GM19397 (cell line): ENCODE results near the gene CA11.

Experiments used
- ATAC-seq: cut with Tn5 transposase; IDR thresholded peaks from one replicate; pipeline ENCODE4 v1.9.1; 2021; ENCODE audit warnings: mild to moderate bottlenecking, moderate library complexity; ENCODE audit not compliant: unreplicated experiment

Gene CA11

GRCh38 chr19:48615231-48616040, 30.6 kb downstream of the CA11 start:
- no peak for ATAC-seq

DNA sequence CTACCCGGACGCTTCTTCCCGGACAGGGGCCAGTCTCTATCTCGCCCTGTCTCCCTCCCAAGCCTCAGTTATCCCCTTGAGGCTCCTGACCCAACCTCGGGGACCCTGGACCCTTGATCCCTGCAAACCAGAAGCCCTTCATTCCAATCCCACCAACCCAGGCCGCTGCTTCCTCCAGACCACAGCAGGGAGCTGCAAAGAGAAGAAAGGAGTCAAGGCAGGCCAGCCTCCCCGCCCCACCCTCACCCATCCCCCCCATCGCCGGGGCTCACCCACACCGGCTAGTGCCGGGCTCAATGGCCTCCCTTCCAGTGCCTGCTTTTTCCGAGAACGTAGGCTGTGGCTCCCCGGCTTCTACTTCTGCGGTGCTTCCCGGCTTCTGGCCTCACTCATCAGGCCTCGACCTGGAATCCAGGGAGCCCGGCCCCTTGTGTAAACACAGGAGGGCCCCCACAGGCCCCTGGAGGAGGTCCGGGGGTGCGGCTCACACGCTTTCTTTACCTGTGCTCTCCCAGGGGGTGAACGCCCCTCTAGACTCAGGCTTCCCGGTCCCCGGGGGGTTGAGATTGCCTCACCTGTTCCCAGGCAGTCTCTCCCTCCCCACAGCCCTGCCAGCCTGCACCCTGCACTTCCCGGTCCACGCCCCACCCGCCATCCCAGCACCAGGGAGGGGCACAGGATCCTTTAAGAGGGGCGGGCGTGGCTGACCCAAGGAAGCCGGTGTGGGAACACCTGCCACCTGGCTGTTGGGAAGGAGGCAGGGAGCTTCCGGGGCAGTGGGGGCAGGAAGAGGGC, 31.4 kb downstream of the CA11 start, which contains the start of gene FAM83E:
Gene FAM83E, minus strand, starts transcription at position 641 of the 795 bp plus-strand sequence. CDS start 1,704 bp downstream, outside the sequence.
- ATAC-seq, result no peak

GRCh38 chr19:48613852-48614435, 32.0 kb downstream of the CA11 start:
- ATAC-seq, result no peak

DNA sequence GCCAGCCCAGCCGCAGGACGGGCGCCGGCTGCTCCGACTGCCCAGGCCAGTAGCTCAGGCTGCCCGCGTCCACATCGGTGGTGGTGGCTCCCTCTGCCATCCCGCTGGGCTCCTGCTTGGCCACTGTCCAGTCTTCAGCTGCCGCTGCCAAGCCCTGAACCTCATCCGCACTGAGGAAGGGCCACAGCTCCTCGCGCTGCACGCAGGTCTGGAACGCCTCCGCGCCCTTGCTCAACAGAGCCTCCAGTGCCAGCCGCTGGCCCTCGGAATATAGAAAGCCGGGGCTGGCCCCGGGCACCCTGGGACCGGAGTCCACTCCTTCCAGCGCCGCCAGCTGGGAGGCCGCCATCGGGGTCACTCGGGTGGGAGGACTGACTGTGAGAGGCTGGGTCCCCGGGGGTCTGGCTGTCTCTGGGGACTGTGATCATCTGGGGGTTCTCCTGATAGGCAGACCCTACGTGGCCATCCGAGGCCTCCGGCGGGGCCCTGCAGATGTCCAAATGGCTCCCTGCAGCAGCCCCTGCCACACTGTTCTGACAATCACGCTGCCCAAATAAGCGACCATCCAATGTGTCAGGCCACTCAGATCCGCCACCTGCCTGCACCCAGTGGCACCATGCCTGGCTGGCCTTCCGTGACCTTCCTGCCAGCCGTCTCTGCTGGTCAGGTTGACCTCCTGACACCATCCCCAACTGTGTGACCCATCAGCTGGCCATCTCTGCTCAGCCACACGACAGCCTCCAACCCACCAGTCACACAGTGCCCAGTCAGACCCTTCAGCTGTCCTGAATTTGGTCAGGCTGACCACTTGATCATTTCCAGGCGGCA, 32.7 kb downstream of the CA11 start:
- no peak for ATAC-seq

- ATAC-seq, result no peak
Observed at GRCh38 chr19:48611872-48612271, 34.1 kb downstream of the CA11 start.

DNA sequence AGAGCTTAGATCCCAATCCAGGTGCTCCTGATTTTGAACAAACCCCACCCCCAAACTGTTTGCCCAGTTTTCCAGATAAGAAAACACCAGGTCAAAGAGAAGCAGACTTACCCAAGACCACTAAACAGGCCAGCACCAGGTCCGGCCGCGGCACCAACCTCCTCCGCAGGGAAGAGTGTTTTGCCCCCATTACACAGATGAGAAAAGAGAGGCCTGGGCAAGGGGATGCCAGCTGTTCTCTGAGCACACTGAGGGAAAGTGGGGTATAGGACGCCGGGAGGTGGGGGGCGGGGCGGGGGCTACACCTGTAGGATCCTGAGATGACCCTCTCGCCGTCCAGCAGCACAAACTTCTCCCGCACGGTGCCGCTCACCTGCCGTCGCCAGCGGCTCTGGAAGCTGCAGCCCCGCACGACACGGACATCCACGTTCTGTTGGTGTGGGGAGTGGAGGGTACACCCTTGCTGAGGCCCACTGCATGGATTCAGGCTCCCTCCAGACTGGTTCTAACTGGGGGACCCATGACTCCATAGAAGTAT, 36.3 kb downstream of the CA11 start:
- ATAC-seq, result no peak

- ATAC-seq, result no peak
Observed at GRCh38 chr19:48608798-48609263, 37.2 kb downstream of the CA11 start.

- no peak for ATAC-seq
Observed at GRCh38 chr19:48607359-48607755, 38.6 kb downstream of the CA11 start.

DNA sequence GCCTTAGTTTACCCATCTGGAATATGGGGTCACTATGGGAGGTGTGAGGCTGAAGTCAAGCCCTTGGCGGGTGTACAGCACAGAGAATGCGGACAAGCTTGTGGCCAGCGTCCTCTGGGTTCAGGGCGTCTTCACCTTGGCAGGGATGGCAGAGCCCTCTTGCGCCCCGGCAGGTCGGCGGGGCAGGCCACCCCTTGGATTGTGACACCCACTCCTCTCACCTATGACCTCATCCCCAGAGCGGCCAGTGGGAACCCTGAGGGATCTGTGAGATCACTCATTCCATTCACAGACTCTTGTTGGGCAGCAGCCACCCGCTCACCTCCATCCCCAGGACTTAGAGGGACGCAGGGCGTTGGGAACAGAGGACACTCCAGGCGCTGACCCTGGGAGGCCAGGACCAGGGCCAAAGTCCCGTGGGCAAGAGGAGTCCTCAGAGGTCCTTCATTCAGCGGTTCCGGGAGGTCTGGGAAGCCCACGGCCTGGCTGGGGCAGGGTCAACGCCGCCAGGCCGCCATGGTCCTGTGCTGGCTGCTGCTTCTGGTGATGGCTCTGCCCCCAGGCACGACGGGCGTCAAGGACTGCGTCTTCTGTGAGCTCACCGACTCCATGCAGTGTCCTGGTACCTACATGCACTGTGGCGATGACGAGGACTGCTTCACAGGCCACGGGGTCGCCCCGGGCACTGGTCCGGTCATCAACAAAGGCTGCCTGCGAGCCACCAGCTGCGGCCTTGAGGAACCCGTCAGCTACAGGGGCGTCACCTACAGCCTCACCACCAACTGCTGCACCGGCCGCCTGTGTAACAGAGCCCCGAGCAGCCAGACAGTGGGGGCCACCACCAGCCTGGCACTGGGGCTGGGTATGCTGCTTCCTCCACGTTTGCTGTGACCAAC, 39.3 kb downstream of the CA11 start, which contains the start of gene SPACA4:
Gene SPACA4, plus strand, starts transcription at position 280 of the 896 bp plus-strand sequence. Its CDS starts 237 bp downstream, at position 517.
- ATAC-seq, result no peak

DNA sequence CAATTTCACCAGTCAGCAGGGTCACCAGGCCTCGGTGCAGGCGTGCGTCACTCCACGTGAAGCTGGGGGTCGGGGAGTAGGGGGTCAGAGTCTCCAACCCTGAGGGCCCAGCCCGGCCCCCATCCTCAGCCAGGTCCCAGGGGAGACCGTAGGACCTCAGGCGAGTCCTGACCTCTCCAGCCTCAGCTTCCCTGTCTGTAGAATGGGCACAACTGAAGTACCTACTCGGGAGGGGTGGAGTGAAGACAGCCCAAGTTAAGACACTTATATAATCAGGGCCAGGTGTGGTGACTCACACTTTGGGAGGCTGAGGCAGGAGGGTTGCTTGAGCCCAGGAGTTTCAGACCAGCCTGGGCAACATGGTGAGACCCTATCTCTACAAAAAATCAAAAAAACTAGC, 42.1 kb downstream of the CA11 start:
- ATAC-seq, result no peak

GRCh38 chr19:48603449-48603848, 42.5 kb downstream of the CA11 start:
- no peak for ATAC-seq

GRCh38 chr19:48603001-48603400, 43.0 kb downstream of the CA11 start:
- no peak for ATAC-seq

DNA sequence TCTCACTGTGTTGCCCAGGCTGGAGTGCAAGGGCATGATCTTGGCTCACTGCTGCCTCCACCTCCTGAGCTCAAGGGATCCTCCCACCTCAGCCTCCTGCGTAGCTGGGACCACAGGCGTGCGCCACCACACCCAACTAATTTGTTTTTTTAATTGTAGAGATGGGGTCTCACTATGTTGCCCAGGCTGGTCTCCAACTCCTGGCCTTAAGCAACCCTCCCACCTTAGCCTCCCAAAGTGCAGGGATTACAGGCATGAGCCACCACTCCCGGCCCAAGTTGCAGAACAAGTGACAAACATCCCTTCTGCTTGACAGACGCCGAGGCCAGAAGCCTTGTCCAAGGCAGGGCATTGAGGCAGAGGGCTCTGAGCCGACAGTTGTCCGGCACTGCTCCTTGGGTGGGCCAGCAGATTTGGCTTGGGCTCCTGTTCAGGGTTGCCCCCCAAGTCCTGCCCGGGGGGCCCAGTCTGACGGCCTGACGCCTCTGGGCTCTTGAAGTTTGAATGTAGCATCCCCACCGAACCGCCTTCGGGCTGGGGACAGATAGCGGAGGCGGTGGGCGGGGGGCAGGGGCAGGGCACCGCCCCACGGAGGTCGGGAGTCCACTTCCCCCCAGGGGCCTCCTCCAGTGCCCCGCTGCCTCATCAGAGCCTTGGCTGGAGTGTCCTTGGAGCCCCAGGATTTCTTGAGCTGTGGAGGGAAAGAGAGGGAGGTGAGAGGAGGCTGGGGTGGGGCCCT, 45.1 kb downstream of the CA11 start:
- ATAC-seq, result no peak

- ATAC-seq, result no peak
Observed at GRCh38 chr19:48598996-48599700, 46.8 kb downstream of the CA11 start.

GRCh38 chr19:48596679-48597465, 49.1 kb downstream of the CA11 start:
- ATAC-seq, result no peak

- no peak for ATAC-seq
Observed at GRCh38 chr19:48596237-48596636, 49.8 kb downstream of the CA11 start.

GRCh38 chr19:48595833-48596232, 50.2 kb downstream of the CA11 start:
- no peak for ATAC-seq
